Prostate gland (tissue), 2 donors: ENCODE data around the gene ZNF423.

Experiments
- POLR2A ChIP-seq: fragments of 450-650 bp; IDR thresholded peaks from one replicate; pipeline ENCODE4 v1.6.1; 2016; ENCODE audit warnings: antibody characterized with exemption, mild to moderate bottlenecking
- TF ChIP-seq, protein P1 (sequence below), 4 experiments: fragments of 200-600 bp in 2 of 4; fragments of 450-650 bp in 2 of 4; sonication (generic) in 2 of 4; IDR thresholded peaks; 1 replicate in 3 of 4; 2 replicates in 1 of 4; pipeline ENCODE4 v1.5.1; 2016 to 2019; ENCODE audit warnings: antibody characterized with exemption in 4 of 4, mild to moderate bottlenecking in 2 of 4, moderate library complexity in 2 of 4

DNA sequence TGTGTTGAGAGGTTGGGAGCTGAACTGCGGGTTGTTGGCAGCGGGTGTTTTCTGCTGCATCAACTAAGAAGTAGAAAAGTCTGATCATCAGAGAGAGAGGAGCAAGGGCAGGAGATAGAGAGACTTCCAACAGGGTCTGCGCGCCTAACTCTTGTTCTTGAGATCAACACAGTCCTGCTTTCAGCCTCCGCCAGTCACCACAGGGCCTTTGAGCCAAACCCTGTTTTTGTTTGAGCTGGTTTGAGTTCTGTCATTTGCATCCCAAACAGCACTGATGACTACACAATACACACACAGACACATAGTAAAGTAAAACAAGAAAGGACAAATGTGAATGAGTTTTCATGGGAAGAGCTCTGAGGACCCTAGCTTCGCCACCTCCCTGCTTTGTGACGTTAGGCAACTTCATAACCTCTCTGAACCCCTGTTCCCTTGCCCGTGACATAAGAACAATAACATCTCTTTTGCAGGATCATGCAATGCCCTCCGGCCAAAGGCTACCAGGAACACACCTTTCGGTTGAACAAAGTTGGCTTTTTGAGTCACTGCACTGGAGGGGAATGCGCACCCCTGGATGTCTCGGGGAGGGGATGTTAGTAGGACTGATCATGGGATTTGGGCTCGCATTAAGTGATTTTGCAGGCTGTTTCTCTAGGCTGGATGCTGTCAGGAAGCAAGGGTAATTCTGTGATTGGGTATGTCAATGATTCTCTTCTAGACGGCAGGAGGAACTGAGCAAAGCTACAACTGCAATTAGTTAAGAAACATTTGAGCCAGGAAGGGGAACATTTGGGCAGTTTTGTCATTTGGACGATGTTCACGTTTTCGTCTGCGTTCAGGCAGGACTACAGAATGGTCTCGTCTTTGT is 390.0 kb downstream of the ZNF423 start:
- TF ChIP-seq, protein P1, sequence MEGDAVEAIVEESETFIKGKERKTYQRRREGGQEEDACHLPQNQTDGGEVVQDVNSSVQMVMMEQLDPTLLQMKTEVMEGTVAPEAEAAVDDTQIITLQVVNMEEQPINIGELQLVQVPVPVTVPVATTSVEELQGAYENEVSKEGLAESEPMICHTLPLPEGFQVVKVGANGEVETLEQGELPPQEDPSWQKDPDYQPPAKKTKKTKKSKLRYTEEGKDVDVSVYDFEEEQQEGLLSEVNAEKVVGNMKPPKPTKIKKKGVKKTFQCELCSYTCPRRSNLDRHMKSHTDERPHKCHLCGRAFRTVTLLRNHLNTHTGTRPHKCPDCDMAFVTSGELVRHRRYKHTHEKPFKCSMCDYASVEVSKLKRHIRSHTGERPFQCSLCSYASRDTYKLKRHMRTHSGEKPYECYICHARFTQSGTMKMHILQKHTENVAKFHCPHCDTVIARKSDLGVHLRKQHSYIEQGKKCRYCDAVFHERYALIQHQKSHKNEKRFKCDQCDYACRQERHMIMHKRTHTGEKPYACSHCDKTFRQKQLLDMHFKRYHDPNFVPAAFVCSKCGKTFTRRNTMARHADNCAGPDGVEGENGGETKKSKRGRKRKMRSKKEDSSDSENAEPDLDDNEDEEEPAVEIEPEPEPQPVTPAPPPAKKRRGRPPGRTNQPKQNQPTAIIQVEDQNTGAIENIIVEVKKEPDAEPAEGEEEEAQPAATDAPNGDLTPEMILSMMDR (IDR thresholded peaks at IDR 0.05): no peak
- TF ChIP-seq POLR2A: no peak
